Measurements from ENCODE around the gene TSC22D3.
"Not testable (repeated sequence)": the region's sequence is repeated elsewhere in the genome, so short reads cannot be mapped to it uniquely, and the experiment has no call there.

DNA sequence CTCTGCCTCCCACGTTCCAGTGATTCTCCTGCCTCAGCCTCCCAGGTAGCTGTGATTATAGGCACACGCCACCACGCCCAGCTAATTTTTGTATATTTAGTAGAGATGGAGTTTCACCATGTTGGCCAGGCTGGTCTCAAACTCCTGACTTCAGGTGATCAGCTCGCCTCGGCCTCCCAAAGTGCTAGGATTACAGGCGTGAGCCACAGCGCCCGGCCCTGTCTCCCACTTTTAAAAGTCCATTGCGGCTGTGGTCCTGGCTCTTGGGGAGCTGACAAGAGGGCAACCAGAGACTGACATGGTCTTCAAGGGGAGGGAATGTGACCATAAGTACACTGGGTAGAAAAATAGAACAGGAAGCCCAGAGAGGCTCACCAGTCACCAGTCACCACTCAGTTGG is 104.3 kb downstream of the TSC22D3 start:
- TF ChIP-seq, protein P1, sequence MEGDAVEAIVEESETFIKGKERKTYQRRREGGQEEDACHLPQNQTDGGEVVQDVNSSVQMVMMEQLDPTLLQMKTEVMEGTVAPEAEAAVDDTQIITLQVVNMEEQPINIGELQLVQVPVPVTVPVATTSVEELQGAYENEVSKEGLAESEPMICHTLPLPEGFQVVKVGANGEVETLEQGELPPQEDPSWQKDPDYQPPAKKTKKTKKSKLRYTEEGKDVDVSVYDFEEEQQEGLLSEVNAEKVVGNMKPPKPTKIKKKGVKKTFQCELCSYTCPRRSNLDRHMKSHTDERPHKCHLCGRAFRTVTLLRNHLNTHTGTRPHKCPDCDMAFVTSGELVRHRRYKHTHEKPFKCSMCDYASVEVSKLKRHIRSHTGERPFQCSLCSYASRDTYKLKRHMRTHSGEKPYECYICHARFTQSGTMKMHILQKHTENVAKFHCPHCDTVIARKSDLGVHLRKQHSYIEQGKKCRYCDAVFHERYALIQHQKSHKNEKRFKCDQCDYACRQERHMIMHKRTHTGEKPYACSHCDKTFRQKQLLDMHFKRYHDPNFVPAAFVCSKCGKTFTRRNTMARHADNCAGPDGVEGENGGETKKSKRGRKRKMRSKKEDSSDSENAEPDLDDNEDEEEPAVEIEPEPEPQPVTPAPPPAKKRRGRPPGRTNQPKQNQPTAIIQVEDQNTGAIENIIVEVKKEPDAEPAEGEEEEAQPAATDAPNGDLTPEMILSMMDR (IDR thresholded peaks at IDR 0.05; ENCODE audit: insufficient read depth, low read length, poor library complexity, severe bottlenecking), result not testable (repeated sequence)
- TF ChIP-seq EZH2phosphoT487 (conservative IDR thresholded peaks at IDR 0.05; ENCODE audit: low read length), result not testable (repeated sequence)

Measured in SU-DHL-6 (cell line).